ENCODE measurements around the gene PAIP2B.

DNA sequence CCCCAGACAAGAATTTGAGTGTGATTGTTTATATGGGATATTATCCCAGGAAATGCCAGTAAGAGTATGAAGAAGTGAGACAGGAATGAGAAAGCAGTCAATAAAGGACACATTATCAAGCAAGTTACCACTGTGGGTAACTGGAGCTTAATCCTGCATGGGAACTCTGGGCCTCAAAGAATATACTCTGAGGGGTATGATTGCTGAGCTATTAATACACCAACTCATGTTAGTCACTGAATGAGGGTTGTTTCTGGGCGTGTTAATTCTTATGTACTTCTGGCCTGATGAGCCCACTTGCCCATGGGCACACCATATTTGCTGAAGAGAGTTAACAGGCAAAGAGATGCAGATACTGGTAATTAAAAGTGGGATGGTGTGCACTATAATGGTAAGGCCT, 26.6 kb upstream of the PAIP2B start:
- TF ChIP-seq POLR2A (IDR thresholded peaks at IDR 0.05; ENCODE audit: low read depth, low read length) (no peak), MXI1 (IDR thresholded peaks at IDR 0.05; ENCODE audit: borderline replicate concordance, low read depth, low read length) (no peak), CTCF (conservative IDR thresholded peaks at IDR 0.05; ENCODE audit: low read depth, low read length) (no peak), ELK1 (IDR thresholded peaks at IDR 0.05; ENCODE audit: borderline replicate concordance, low read depth, low read length) (no peak), CEBPB (IDR thresholded peaks at IDR 0.05; ENCODE audit: low read depth, low read length) (no peak), FOS (IDR thresholded peaks at IDR 0.05; ENCODE audit: low read depth, low read length) (no peak), CHD1 (IDR thresholded peaks at IDR 0.05; ENCODE audit: low read depth, low read length) (no peak), RAD21 (IDR thresholded peaks at IDR 0.05; ENCODE audit: low read length) (no peak), MAFK (IDR thresholded peaks at IDR 0.05; ENCODE audit: low read depth, low read length) (no peak), MAZ (IDR thresholded peaks at IDR 0.05; ENCODE audit: borderline replicate concordance, low read depth, low read length) (no peak), RFX5 (IDR thresholded peaks at IDR 0.05; ENCODE audit: low read depth, low read length) (no peak), SMC3 (IDR thresholded peaks at IDR 0.05; ENCODE audit: low read depth, low read length) (no peak)
- TF ChIP-seq, protein P1, sequence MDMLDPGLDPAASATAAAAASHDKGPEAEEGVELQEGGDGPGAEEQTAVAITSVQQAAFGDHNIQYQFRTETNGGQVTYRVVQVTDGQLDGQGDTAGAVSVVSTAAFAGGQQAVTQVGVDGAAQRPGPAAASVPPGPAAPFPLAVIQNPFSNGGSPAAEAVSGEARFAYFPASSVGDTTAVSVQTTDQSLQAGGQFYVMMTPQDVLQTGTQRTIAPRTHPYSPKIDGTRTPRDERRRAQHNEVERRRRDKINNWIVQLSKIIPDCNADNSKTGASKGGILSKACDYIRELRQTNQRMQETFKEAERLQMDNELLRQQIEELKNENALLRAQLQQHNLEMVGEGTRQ (IDR thresholded peaks at IDR 0.05; ENCODE audit: low read depth, low read length): no peak

Data from IMR-90 (cell line).